Esophagus muscularis mucosa (tissue), 3 donors: ENCODE data around the gene TNPO1.

Experiments used
- CTCF ChIP-seq, 3 experiments: fragments of 200-600 bp in 2 of 3; fragments of 450-650 bp in 1 of 3; sonication (generic) in 2 of 3; IDR thresholded peaks; one replicate each; pipeline ENCODE4 v1.5.1; 2017 to 2019; ENCODE audit warnings: antibody characterized with exemption in 3 of 3, mild to moderate bottlenecking in 2 of 3, moderate library complexity in 1 of 3
- POLR2A ChIP-seq: fragments of 450-650 bp; IDR thresholded peaks from one replicate; pipeline ENCODE4 v1.6.1; 2017; ENCODE audit warnings: antibody characterized with exemption, moderate library complexity, mild to moderate bottlenecking, low read depth

GRCh38 chr5:72908664-72909063 lies 92.2 kb downstream of the TNPO1 start:
- no peak for TF ChIP-seq POLR2A
- no peak for TF ChIP-seq CTCF (IDR thresholded peaks at IDR 0.05)
